ENCODE measurements around the gene EXOC6B. TPM values are rescaled to one million over a fixed set of nuclear protein-coding genes. Genes with fewer than 3 reads are reported as not detected.
A peak's percentile ranks its signal among the peaks of the same experiment; 100 is the strongest.

The EXOC6B gene
- polyA plus RNA-seq, 2 of the 4 experiments (the other 2 are of a cell fraction), result 15.5 to 24.7 TPM

- Histone ChIP-seq H3K4me2 (no peak overlapping the region), H3K4me3 (no peak overlapping the region), H3K4me1 (peaks cover 14% of the 10 kb centered on the region), H3K9me3 (no peaks in the 10 kb centered on the region), H3K27ac (no peak overlapping the region)
- no peak for ATAC-seq
- TF ChIP-seq, protein P1, sequence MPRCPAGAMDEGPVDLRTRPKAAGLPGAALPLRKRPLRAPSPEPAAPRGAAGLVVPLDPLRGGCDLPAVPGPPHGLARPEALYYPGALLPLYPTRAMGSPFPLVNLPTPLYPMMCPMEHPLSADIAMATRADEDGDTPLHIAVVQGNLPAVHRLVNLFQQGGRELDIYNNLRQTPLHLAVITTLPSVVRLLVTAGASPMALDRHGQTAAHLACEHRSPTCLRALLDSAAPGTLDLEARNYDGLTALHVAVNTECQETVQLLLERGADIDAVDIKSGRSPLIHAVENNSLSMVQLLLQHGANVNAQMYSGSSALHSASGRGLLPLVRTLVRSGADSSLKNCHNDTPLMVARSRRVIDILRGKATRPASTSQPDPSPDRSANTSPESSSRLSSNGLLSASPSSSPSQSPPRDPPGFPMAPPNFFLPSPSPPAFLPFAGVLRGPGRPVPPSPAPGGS (IDR thresholded peaks at IDR 0.05), result no peak
- TF ChIP-seq RAD21 (conservative IDR thresholded peaks at IDR 0.05 in 1 of 2, IDR thresholded peaks at IDR 0.05 in 1 of 2) (no peak), TFCP2L1 (CRISPR knock-in tag; IDR thresholded peaks at IDR 0.05) (no peak), MAX (IDR thresholded peaks at IDR 0.05) (no peak), BHLHE40 (IDR thresholded peaks at IDR 0.05; ENCODE audit: low read depth, low read length) (no peak), GATA3 (IDR thresholded peaks at IDR 0.05; ENCODE audit: borderline replicate concordance) (no peak), EP300 (IDR thresholded peaks at IDR 0.05) (no peak), ELK1 (IDR thresholded peaks at IDR 0.05; ENCODE audit: low read depth, low read length) (no peak), FOSB (CRISPR knock-in tag; IDR thresholded peaks at IDR 0.05) (no peak), SREBF2 (IDR thresholded peaks at IDR 0.05) (no peak), CEBPB (IDR thresholded peaks at IDR 0.05) (no peak)
- TF ChIP-seq, protein P2, sequence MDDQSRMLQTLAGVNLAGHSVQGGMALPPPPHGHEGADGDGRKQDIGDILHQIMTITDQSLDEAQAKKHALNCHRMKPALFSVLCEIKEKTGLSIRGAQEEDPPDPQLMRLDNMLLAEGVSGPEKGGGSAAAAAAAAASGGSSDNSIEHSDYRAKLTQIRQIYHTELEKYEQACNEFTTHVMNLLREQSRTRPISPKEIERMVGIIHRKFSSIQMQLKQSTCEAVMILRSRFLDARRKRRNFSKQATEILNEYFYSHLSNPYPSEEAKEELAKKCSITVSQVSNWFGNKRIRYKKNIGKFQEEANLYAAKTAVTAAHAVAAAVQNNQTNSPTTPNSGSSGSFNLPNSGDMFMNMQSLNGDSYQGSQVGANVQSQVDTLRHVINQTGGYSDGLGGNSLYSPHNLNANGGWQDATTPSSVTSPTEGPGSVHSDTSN (IDR thresholded peaks at IDR 0.05), result no peak
- TF ChIP-seq, protein P3, sequence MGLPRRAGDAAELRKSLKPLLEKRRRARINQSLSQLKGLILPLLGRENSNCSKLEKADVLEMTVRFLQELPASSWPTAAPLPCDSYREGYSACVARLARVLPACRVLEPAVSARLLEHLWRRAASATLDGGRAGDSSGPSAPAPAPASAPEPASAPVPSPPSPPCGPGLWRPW (IDR thresholded peaks at IDR 0.05), result no peak
- CTCF ChIA-PET, result interaction anchor here (0.6 to 1.6 kb wide), 7 partner anchors 16 to 96 kb away, joined by 3 to 5 read pairs (median 3); partner anchors contain the start of gene SPR
- POLR2A ChIA-PET, result no interaction called here
- DNase-seq (ENCODE audit: low read depth in 1 of 2, low spot score in 1 of 2), result no peak
- no peak for FAIRE-seq
Measured at GRCh38 chr2:72796766-72797165, 29.1 kb downstream of the EXOC6B start.

DNA sequence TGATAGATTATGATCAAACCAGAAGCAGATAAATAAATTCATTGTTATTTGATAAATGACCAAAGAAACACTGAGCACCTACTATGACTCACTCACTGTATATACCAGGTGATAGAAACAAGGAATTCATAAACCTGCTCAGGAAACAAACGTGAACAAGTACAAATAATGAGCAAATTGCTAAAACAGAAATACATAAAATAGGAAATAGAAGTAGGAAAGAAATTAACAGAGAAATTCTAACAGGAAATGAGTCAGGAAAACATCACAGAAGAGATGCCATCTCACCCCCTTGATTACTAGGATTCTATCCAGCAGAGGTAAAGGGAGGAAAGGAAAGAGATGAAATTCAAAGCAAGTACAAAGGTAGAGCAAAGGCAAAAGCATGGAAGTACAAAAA, 31.3 kb downstream of the EXOC6B start:
- ChIA-PET CTCF (interaction anchor here (0.9 to 7.9 kb wide), 5 partner anchors 10 to 66 kb away, joined by 3 to 76 read pairs (median 5); no protein-coding TSS in a partner anchor), POLR2A (no interaction called here)
- Histone ChIP-seq H3K4me3 (no peak overlapping the region), H3K9me3 (no peaks in the 10 kb centered on the region), H3K4me2 (peak overlapping the region; percentile 35), H3K27ac (peak overlapping the region in 1 of 2 experiments; percentile 50; a peak in 3 of 6 replicates), H3K4me1 (peaks cover 14% of the 10 kb centered on the region)
- TF ChIP-seq FOSL2 (IDR thresholded peaks at IDR 0.05), result no peak
- TF ChIP-seq FOSL2 (CRISPR knock-in tag; IDR thresholded peaks at IDR 0.05), result peak; percentile 55
- no peak for TF ChIP-seq CHD4 (IDR thresholded peaks at IDR 0.05; ENCODE audit: borderline replicate concordance)
- no peak for TF ChIP-seq TFCP2L1 (CRISPR knock-in tag; IDR thresholded peaks at IDR 0.05)
- no peak for TF ChIP-seq ZC3H11A (IDR thresholded peaks at IDR 0.05)
- no peak for DNase-seq (ENCODE audit: low read depth in 1 of 2, low spot score in 1 of 2)
- 13% methylated on average over 1 of the region's 1 CpG for WGBS (ENCODE audit: missing lambda C conversion rate)
- no peak for FAIRE-seq
- no peak; a peak in 1 of 6 replicates for ATAC-seq

DNA sequence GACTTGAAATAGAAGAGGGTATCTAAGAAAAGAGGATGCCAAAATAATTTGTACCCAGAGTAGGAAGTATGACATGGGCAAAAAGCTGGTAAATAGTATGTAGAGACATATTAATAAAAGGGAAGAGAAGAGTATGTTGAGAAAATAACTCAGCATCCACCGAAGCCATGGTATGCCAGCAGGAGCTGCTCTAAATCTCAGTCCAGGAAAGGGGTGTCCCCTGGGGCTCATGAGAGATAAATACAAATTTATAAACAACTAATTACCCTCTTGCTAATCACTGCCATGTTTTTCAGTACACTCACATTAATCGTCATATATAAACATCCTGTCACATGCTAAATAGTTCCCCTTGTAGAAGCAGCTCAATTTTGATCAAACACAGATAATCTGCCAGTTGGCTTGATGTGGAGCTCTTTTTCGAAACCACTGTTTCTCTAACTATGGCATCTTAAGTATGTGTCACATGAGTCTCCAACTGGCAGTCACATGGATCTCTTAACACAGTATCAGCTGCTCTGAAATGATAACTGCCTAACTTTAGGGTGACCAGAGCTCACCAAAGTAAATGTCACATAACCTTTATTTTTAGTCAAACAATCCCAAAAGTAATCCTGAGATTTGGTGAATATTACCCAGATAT, 31.9 kb downstream of the EXOC6B start:
- 88% methylated on average over 3 of the region's 3 CpGs for WGBS (ENCODE audit: missing lambda C conversion rate)
- ChIA-PET POLR2A (interaction anchor here (0.6 kb wide), 1 partner anchor 28 kb away, joined by 3 read pairs; no protein-coding TSS in a partner anchor), CTCF (interaction anchor here (0.9 to 7.9 kb wide), 5 partner anchors 10 to 67 kb away, joined by 3 to 76 read pairs (median 5); no protein-coding TSS in a partner anchor)
- FAIRE-seq (peak; percentile 90), DNase-seq (ENCODE audit: low read depth in 1 of 2, low spot score in 1 of 2) (peak in 1 of 2 experiments; percentile 16), ATAC-seq (no peak; a peak in 1 of 6 replicates)
- Histone ChIP-seq H3K4me3 (no peak overlapping the region), H3K4me2 (peak overlapping the region; percentile 35), H3K27ac (no peak overlapping the region), H3K4me1 (peaks cover 19% of the 10 kb centered on the region), H3K9me3 (no peaks in the 10 kb centered on the region)
- TF ChIP-seq ELK1 (IDR thresholded peaks at IDR 0.05; ENCODE audit: low read depth, low read length) (no peak), RFX5 (IDR thresholded peaks at IDR 0.05) (no peak), ZFP36 (IDR thresholded peaks at IDR 0.05; ENCODE audit: borderline replicate concordance, partially characterized antibody) (no peak), EHMT2 (IDR thresholded peaks at IDR 0.05; ENCODE audit: low read depth) (no peak), EHF (CRISPR knock-in tag; IDR thresholded peaks at IDR 0.05) (no peak), RCOR1 (IDR thresholded peaks at IDR 0.05; ENCODE audit: low read depth, low read length) (no peak), SREBF2 (IDR thresholded peaks at IDR 0.05) (no peak), RARB (CRISPR knock-in tag; IDR thresholded peaks at IDR 0.05) (no peak), E2F6 (IDR thresholded peaks at IDR 0.05; ENCODE audit: borderline replicate concordance, low read depth) (no peak), KDM1A (IDR thresholded peaks at IDR 0.05; ENCODE audit: low read depth) (no peak), FOSL2 (IDR thresholded peaks at IDR 0.05) (no peak), FOSL2 (CRISPR knock-in tag; IDR thresholded peaks at IDR 0.05) (no peak), TFCP2L1 (CRISPR knock-in tag; IDR thresholded peaks at IDR 0.05) (no peak), SMC3 (IDR thresholded peaks at IDR 0.05) (no peak), PHF8 (IDR thresholded peaks at IDR 0.05; ENCODE audit: borderline replicate concordance, low read depth) (no peak), FOSB (CRISPR knock-in tag; IDR thresholded peaks at IDR 0.05) (no peak)
